BE2C (cell line): ENCODE measurements around the gene ELF2.

ENCODE experiments used
- DNase-seq: peaks from one replicate; pipeline ENCODE4 v3.0.0-alpha.2; 2020
- H3K27me3 ChIP-seq: fragments of 250-450 bp; sonication (Bioruptor Pico); 2 replicates; pipeline ENCODE4 v1.5.1; 2020; ENCODE audit warnings: mild to moderate bottlenecking
- H3K36me3 ChIP-seq: fragments of 250-450 bp; sonication (Bioruptor Pico); 2 replicates; pipeline ENCODE4 v1.5.1; 2020; ENCODE audit warnings: mild to moderate bottlenecking
- H3K4me1 ChIP-seq: fragments of 250-450 bp; sonication (Bioruptor Pico); 2 replicates; pipeline ENCODE4 v1.5.1; 2020
- H3K4me3 ChIP-seq: 2 replicates; pipeline ENCODE4 v1.5.1; 2011; ENCODE audit warnings: low read depth, low read length
- H3K9me3 ChIP-seq: fragments of 250-450 bp; sonication (Bioruptor Pico); 2 replicates; pipeline ENCODE4 v1.5.1; 2020
- TF ChIP-seq, protein P1 (sequence below): IDR thresholded peaks from 2 replicates; pipeline ENCODE4 v1.5.1; 2012; ENCODE audit warnings: mild to moderate bottlenecking, low read depth, low read length

The ELF2 gene

DNA sequence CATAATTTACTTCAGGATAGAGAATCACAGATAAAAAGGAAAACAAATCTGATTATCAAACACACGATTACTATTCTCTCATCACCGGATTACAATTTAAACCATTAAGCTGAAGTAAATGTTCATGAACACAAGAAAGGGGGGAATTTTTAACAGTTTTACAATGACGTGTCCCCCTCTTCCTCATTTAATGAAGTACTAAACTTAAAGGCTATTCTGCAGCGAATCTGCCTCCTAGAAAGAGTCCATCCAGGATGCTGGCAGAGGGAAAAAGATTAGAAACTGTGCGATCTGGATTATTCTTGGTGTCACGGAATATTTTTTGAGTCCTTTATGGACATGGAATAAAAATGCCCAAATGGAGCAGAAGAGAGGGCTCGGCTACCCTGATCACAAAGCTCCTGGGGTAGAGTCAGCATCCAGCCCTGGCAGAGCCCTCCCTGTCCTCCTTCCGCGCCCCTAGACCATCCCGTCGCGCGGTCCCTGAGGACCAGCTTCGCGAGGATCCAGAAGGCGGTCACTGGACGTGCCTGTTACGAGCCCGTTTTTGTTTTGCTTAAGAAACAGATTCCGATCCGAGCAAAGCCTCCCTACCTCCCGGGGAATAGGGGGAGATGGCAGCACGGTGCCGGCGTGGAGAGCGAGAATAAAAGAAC lies 1.2 kb downstream of the ELF2 start:
- peak; percentile 55 for DNase-seq
- H3K27me3 ChIP-seq: no peaks in the 10 kb centered on the region
- H3K9me3 ChIP-seq: no peaks in the 10 kb centered on the region
- H3K36me3 ChIP-seq: no peaks in the 10 kb centered on the region
- peak overlapping the region; percentile 81 for H3K4me3 ChIP-seq
- TF ChIP-seq, protein P1, sequence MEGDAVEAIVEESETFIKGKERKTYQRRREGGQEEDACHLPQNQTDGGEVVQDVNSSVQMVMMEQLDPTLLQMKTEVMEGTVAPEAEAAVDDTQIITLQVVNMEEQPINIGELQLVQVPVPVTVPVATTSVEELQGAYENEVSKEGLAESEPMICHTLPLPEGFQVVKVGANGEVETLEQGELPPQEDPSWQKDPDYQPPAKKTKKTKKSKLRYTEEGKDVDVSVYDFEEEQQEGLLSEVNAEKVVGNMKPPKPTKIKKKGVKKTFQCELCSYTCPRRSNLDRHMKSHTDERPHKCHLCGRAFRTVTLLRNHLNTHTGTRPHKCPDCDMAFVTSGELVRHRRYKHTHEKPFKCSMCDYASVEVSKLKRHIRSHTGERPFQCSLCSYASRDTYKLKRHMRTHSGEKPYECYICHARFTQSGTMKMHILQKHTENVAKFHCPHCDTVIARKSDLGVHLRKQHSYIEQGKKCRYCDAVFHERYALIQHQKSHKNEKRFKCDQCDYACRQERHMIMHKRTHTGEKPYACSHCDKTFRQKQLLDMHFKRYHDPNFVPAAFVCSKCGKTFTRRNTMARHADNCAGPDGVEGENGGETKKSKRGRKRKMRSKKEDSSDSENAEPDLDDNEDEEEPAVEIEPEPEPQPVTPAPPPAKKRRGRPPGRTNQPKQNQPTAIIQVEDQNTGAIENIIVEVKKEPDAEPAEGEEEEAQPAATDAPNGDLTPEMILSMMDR: no peak
- H3K4me1 ChIP-seq: peaks cover 5% of the 10 kb centered on the region; the same call in 1 of the 2 replicates

DNA sequence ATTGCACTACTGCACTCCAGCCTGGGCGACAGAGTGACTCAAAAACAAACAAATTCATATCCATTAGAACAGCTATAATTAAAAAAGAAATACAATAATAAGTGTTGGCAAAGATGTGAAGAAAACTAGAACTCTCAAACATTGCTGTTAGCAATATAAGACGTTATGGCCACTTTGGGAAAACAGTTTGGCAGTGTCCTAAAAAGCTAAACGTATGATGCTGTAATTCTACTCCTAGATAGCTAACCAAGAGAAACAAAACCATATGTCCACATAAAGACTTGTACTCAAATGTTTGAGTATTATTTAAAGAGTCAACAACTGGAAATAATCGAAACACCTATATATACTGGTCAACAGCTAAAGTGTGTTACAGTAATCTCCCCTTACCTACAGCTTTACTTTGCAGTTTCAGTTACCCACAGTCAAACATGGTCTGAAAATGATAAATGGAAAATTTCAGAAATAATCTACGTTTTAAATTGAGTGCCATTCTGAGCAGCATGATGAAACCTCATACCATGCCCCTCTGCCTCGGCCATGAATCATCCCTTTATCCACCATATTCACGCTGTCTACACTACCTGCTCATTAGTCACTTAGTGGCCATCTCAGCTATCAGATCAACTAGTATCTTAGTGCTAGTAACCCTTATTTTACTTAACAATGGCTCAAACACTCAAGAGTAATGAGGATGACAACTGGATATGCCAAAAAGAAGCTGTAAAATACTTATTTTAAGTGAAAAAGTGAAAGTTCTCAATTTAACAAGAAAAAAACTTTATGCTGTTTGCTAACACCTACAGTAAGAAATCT lies 4.9 kb downstream of the ELF2 start:
- no peak for DNase-seq
- peaks cover 5% of the 10 kb centered on the region; the same call in 1 of the 2 replicates for H3K4me1 ChIP-seq
- H3K9me3 ChIP-seq: no peaks in the 10 kb centered on the region
- H3K27me3 ChIP-seq: no peaks in the 10 kb centered on the region
- H3K4me3 ChIP-seq: no peak overlapping the region
- TF ChIP-seq, protein P1: no peak
- no peaks in the 10 kb centered on the region for H3K36me3 ChIP-seq

DNA sequence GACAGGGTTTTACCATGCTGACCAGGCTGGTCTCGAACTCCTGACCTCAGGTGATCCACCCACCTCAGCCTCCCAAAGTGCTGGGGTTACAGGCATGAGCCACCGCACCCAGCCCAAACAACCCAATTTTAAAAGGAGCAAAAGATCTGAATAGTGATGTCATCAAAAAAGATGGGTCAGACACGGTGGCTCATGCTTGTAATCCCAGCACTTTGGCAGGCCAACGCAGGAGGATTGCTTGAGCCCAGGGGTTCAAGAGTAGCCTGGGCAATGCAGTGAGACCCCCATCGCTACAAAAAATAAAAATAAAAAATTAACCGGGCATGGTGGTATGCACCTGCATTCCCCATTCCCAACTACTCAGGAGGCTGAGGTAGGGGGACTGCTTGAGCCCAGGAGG lies 6.1 kb downstream of the ELF2 start:
- no peak overlapping the region for H3K4me3 ChIP-seq
- TF ChIP-seq, protein P1: no peak
- no peak for DNase-seq

DNA sequence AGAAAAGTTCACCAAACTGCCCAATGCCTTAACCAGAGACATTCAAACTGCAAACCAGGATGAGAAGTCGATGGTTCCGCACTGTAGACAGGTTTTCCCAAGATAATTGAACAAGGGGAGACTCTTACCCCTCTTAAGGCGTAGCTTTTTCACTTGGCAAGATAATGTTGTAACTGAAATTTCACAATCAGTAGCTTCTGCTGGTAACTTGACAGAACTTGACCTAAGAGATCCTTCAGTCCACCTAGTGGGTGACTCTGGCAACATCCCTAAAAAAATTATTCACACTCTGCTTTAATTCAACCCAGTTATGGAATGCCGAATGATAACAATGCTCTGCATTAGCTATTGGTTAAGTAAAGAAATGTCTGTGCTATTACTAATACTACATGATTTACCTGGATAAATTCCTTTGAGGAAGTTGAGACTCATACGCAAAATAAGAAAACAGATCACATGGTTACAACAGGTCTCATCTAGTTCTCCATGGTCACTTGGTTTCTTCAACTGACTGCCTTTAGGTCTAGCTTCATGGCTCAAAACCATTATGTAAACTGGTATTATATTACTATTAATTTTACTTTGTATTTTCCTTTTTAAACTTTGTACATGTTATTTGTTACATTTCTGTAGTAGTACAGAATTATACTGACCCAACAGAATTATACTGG lies 9.1 kb downstream of the ELF2 start:
- no peaks in the 10 kb centered on the region for H3K27me3 ChIP-seq
- no peak overlapping the region for H3K4me3 ChIP-seq
- peaks cover 5% of the 10 kb centered on the region; the same call in 1 of the 2 replicates for H3K4me1 ChIP-seq
- H3K36me3 ChIP-seq: no peaks in the 10 kb centered on the region
- TF ChIP-seq, protein P1: peak; percentile 70
- no peaks in the 10 kb centered on the region for H3K9me3 ChIP-seq
- no peak for DNase-seq

More for the DNA sequence above, 6.1 kb downstream of the ELF2 start:
- Histone ChIP-seq H3K27me3 (no peaks in the 10 kb centered on the region), H3K36me3 (no peaks in the 10 kb centered on the region), H3K4me1 (peaks cover 5% of the 10 kb centered on the region; the same call in 1 of the 2 replicates), H3K9me3 (no peaks in the 10 kb centered on the region)

DNA sequence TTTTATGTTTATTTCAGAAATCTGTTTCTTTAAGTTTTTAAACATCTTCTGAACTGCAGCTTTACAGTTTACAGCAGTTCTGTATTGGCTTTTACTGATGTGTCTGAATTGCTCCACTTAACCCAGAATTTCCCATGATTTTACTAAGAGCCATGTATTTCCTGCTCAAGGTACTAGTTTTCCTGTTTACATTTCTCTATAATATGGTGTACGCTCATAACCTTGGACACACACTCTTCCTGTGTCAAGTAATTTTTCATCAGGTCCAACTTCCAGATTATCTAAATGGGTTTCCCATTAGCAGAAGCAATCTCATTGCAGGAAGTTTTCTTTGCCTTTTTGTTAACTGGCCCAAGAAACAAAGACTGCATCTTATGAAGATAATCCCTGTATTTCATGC lies 12.3 kb downstream of the ELF2 start:
- H3K36me3 ChIP-seq: no peaks in the 10 kb centered on the region
- no peaks in the 10 kb centered on the region for H3K27me3 ChIP-seq
- no peaks in the 10 kb centered on the region for H3K9me3 ChIP-seq
- DNase-seq: no peak
- TF ChIP-seq, protein P1: no peak
- H3K4me1 ChIP-seq: no peaks in the 10 kb centered on the region
- no peak overlapping the region for H3K4me3 ChIP-seq
